MM.1S (cell line): ENCODE measurements around the gene C1QC.

Experiments
- DNase-seq: peaks from one replicate; pipeline ENCODE4 v3.0.0-alpha.2; 2015
- H2AFZ ChIP-seq: fragments of 300-600 bp; sonication (generic); 2 replicates; pipeline ENCODE4 v1.6.0; 2016; ENCODE audit warnings: antibody characterized with exemption, low read length
- H3F3A ChIP-seq: fragments of 300-600 bp; sonication (generic); 2 replicates; pipeline ENCODE4 v1.6.1; 2016; ENCODE audit warnings: mild to moderate bottlenecking, antibody characterized with exemption, low read length, moderate library complexity, mixed read lengths; ENCODE audit not compliant: insufficient read depth
- H3K27ac ChIP-seq: fragments of 300-600 bp; sonication (generic); 2 replicates; pipeline ENCODE4 v1.5.1; 2016; ENCODE audit warnings: mild to moderate bottlenecking, low read length
- H3K27me3 ChIP-seq: fragments of 300-600 bp; sonication (generic); replicated peaks from 2 replicates; pipeline ENCODE4 v1.6.0; 2016; ENCODE audit warnings: low read length; ENCODE audit not compliant: insufficient read depth
- H3K36me3 ChIP-seq: fragments of 300-600 bp; sonication (generic); replicated peaks from 2 replicates; pipeline ENCODE4 v1.6.1; 2016; ENCODE audit warnings: mild to moderate bottlenecking, low read length, mixed read lengths; ENCODE audit not compliant: insufficient read depth
- H3K4me1 ChIP-seq: fragments of 300-600 bp; sonication (generic); 2 replicates; pipeline ENCODE4 v1.6.1; 2016; ENCODE audit warnings: low read length, mixed read lengths
- H3K4me2 ChIP-seq: fragments of 300-600 bp; sonication (generic); 2 replicates; pipeline ENCODE4 v1.6.0; 2016; ENCODE audit warnings: low read depth, low read length
- H3K4me3 ChIP-seq: fragments of 300-600 bp; sonication (generic); 2 replicates; pipeline ENCODE4 v1.5.1; 2016; ENCODE audit warnings: low read length, mixed read lengths
- H3K79me2 ChIP-seq: fragments of 300-600 bp; sonication (generic); 2 replicates; pipeline ENCODE4 v1.6.1; 2016; ENCODE audit warnings: mixed run types, low read length, mixed read lengths
- H3K9ac ChIP-seq: fragments of 300-600 bp; sonication (generic); 2 replicates; pipeline ENCODE4 v1.6.1; 2016; ENCODE audit warnings: low read length, mixed read lengths
- H3K9me2 ChIP-seq: fragments of 300-600 bp; sonication (generic); replicated peaks from 2 replicates; pipeline ENCODE4 v1.6.1; 2016; ENCODE audit warnings: mild to moderate bottlenecking, low read length, mixed read lengths; ENCODE audit not compliant: insufficient read depth
- H3K9me3 ChIP-seq: fragments of 300-600 bp; sonication (generic); replicated peaks from 2 replicates; pipeline ENCODE4 v1.6.1; 2016; ENCODE audit warnings: mild to moderate bottlenecking, low read length, mixed read lengths; ENCODE audit not compliant: insufficient read depth
- H4K20me1 ChIP-seq: fragments of 300-600 bp; sonication (generic); 2 replicates; pipeline ENCODE4 v1.6.1; 2016; ENCODE audit warnings: mild to moderate bottlenecking, low read length, moderate library complexity, mixed read lengths; ENCODE audit not compliant: insufficient read depth
- CTCF ChIP-seq: fragments of 300-600 bp; sonication (generic); IDR thresholded peaks from 2 replicates; pipeline ENCODE4 v1.5.1; 2016; ENCODE audit warnings: antibody characterized with exemption, low read length, mixed read lengths
- EZH2 ChIP-seq: fragments of 300-600 bp; sonication (generic); optimal IDR thresholded peaks from 2 replicates; pipeline ENCODE3; 2017; ENCODE audit warnings: low read depth, mild to moderate bottlenecking, antibody characterized with exemption, low read length, mixed read lengths
- EZH2phosphoT487 ChIP-seq: fragments of 300-600 bp; sonication (generic); IDR thresholded peaks from 2 replicates; pipeline ENCODE4 v1.6.1; 2018; ENCODE audit warnings: antibody characterized with exemption, low read length

The C1QC gene

DNA sequence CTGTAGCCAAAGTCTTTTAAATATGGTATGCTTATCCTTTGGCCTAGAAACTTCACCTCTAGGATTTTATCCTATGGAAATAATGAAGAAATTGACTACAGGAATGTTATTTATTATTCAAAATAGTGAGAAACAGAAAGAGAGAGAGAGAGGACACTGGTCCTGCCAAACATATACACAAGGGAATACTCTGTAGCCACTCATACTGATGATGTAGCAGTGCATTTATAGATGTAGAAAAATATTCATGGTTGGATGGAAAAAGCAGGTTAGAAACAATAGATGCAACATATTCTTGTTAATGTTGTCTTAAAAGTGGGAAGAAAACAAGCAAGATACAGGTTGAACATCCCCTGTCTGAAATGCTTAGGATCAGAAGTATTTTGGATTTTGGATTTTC, 45.0 kb downstream of the C1QC start:
- no peak overlapping the region for H3K4me2 ChIP-seq
- no peaks in the 10 kb centered on the region for H3K9me2 ChIP-seq
- no peaks in the 10 kb centered on the region for H3F3A ChIP-seq
- H3K9me3 ChIP-seq = no peaks in the 10 kb centered on the region
- peaks cover 91% of the 10 kb centered on the region for H3K27me3 ChIP-seq
- no peaks in the 10 kb centered on the region for H3K4me1 ChIP-seq
- H4K20me1 ChIP-seq = no peaks in the 10 kb centered on the region
- TF ChIP-seq CTCF (no peak), EZH2 (no peak), EZH2phosphoT487 (no peak)
- H3K9ac ChIP-seq = no peak overlapping the region
- no peak overlapping the region for H3K27ac ChIP-seq
- H3K79me2 ChIP-seq = no peaks in the 10 kb centered on the region
- DNase-seq = no peak
- H3K36me3 ChIP-seq = no peaks in the 10 kb centered on the region
- H2AFZ ChIP-seq = no peak overlapping the region
- H3K4me3 ChIP-seq = no peak overlapping the region

DNA sequence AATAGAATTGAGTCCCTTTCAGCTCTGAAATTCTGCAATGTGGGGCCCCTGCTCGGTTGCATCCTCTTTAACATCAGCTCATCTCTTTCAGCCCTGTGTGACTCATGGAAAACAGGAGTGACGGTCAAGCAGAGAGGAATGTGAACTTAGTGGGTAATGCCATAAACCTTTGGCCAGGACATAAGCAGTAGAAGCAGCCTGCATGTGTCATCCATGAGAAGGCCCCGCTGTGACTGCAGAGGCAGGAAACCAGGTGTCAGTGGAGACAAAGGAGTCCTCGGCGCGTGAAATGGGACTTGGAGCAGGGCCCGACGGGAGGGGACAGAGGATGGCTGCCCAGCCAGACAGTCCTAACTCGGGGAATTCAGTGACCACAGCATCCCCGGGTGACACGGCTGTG, 46.1 kb downstream of the C1QC start:
- Histone ChIP-seq H3K9me3 (no peaks in the 10 kb centered on the region), H3K27me3 (peaks cover 90% of the 10 kb centered on the region), H4K20me1 (no peaks in the 10 kb centered on the region), H3K4me1 (no peaks in the 10 kb centered on the region), H3F3A (no peaks in the 10 kb centered on the region), H2AFZ (no peak overlapping the region), H3K9me2 (no peaks in the 10 kb centered on the region), H3K4me3 (no peak overlapping the region), H3K36me3 (no peaks in the 10 kb centered on the region), H3K79me2 (no peaks in the 10 kb centered on the region), H3K27ac (no peak overlapping the region), H3K9ac (no peak overlapping the region), H3K4me2 (no peak overlapping the region)
- no peak for DNase-seq
- TF ChIP-seq CTCF = no peak
- no peak for TF ChIP-seq EZH2phosphoT487
- no peak for TF ChIP-seq EZH2

DNA sequence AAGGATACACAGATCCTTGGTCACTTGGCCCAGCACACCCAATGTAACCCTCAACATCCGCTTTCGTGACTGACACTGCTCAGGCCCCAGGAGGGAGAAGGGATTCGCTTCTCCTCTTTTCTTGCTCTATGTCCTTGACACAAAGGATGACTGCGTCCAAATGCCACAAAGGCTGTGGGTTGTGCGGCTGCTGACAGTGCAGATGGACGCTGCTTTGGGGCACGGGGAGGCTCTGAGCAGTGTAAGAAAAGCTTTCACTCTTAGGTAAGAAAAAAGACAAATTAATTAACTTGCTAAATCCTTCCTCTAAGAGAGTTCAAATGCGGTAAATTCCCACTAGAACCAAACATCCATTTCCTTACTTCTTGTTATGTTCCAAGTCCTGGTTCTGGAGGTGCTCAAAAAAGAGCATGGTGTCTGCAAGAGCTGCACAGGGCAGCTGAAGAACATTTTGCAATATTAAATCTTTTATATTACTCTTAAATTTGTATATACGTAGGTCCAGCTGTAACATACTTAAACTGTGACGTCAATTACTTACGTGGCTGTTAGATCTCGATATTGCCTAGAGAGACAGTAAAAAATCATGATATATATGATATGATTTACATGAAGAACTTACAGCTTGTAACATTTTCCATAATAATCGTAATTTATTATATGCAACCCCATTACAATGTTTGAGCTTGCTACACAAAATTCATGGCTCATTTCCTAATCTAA, 47.8 kb downstream of the C1QC start:
- Histone ChIP-seq H3K9me2 (no peaks in the 10 kb centered on the region), H3K4me2 (no peak overlapping the region), H3K4me1 (no peaks in the 10 kb centered on the region), H3K4me3 (no peak overlapping the region), H3K27me3 (peaks cover 81% of the 10 kb centered on the region), H3K9me3 (no peaks in the 10 kb centered on the region), H3K9ac (no peak overlapping the region), H3K27ac (no peak overlapping the region), H3F3A (no peaks in the 10 kb centered on the region), H3K36me3 (no peaks in the 10 kb centered on the region), H3K79me2 (no peaks in the 10 kb centered on the region), H2AFZ (no peak overlapping the region), H4K20me1 (no peaks in the 10 kb centered on the region)
- no peak for TF ChIP-seq EZH2
- TF ChIP-seq EZH2phosphoT487 = no peak
- TF ChIP-seq CTCF = no peak
- DNase-seq = no peak
